Rectal smooth muscle tissue (tissue), 1 donor: ENCODE data around the gene ENOSF1.
"Not testable (repeated sequence)": the region's sequence is repeated elsewhere in the genome, so short reads cannot be mapped to it uniquely, and the experiment has no call there.

Source experiments
- H3K27ac ChIP-seq: one replicate; pipeline ENCODE4 v1.7.0; 2013; ENCODE audit warnings: low read depth, low read length, inconsistent platforms
- H3K27me3 ChIP-seq: one replicate; pipeline ENCODE4 v1.7.0; 2013; ENCODE audit warnings: low read length; ENCODE audit not compliant: control insufficient read depth, insufficient read depth
- H3K36me3 ChIP-seq: one replicate; pipeline ENCODE4 v1.7.0; 2013; ENCODE audit warnings: low read length; ENCODE audit not compliant: control insufficient read depth, insufficient read depth
- H3K4me1 ChIP-seq: one replicate; pipeline ENCODE4 v1.7.0; 2013; ENCODE audit warnings: low read length; ENCODE audit not compliant: control insufficient read depth, insufficient read depth
- H3K4me3 ChIP-seq: one replicate; pipeline ENCODE4 v1.7.0; 2013; ENCODE audit warnings: low read length
- H3K9ac ChIP-seq: one replicate; pipeline ENCODE4 v1.7.0; 2013; ENCODE audit warnings: low read length

ENOSF1 gene

GRCh38 chr18:712401-713134 lies at the start of gene ENOSF1:
TSS of gene ENOSF1 (minus strand) at chr18:712630. CDS start at chr18:712587, 43 bp downstream.
- Histone ChIP-seq H3K36me3 (no peaks in the 10 kb centered on the region), H3K27ac (peak within 1 kb of the TSS; percentile 51), H3K27me3 (no peaks in the 10 kb centered on the region)

GRCh38 chr18:759864-760263 lies 47.4 kb upstream of the ENOSF1 start:
- not testable (repeated sequence) for H3K4me3 ChIP-seq, H3K27ac ChIP-seq, H3K9ac ChIP-seq, H3K36me3 ChIP-seq, H3K4me1 ChIP-seq, H3K27me3 ChIP-seq

More at GRCh38 chr18:712401-713134, at the start of gene ENOSF1:
- peaks cover 4% of the 10 kb centered on the region for H3K4me1 ChIP-seq
- H3K4me3 ChIP-seq, result peak within 1 kb of the TSS; percentile 79
- H3K9ac ChIP-seq, result peak within 1 kb of the TSS; percentile 66

GRCh38 chr18:755506-755905 lies 43.1 kb upstream of the ENOSF1 start:
- Histone ChIP-seq H3K27me3 (no peaks in the 10 kb centered on the region), H3K4me1 (no peaks in the 10 kb centered on the region), H3K27ac (no peak overlapping the region), H3K36me3 (no peaks in the 10 kb centered on the region), H3K9ac (no peak overlapping the region), H3K4me3 (no peak overlapping the region)

GRCh38 chr18:754656-755055 lies 42.2 kb upstream of the ENOSF1 start:
- no peaks in the 10 kb centered on the region for H3K36me3 ChIP-seq
- no peaks in the 10 kb centered on the region for H3K4me1 ChIP-seq
- H3K27me3 ChIP-seq, result no peaks in the 10 kb centered on the region
- no peak overlapping the region for H3K27ac ChIP-seq
- H3K9ac ChIP-seq, result no peak overlapping the region
- no peak overlapping the region for H3K4me3 ChIP-seq

- no peaks in the 10 kb centered on the region for H3K27me3 ChIP-seq
- no peak overlapping the region for H3K9ac ChIP-seq
- H3K4me1 ChIP-seq, result no peaks in the 10 kb centered on the region
- H3K27ac ChIP-seq, result no peak overlapping the region
- no peak overlapping the region for H3K4me3 ChIP-seq
- H3K36me3 ChIP-seq, result no peaks in the 10 kb centered on the region
Observed at GRCh38 chr18:750456-750855, 38.0 kb upstream of the ENOSF1 start.

GRCh38 chr18:744832-745597 lies 32.6 kb upstream of the ENOSF1 start:
- no peaks in the 10 kb centered on the region for H3K27me3 ChIP-seq
- H3K27ac ChIP-seq, result no peak overlapping the region
- no peak overlapping the region for H3K4me3 ChIP-seq
- H3K9ac ChIP-seq, result no peak overlapping the region
- H3K4me1 ChIP-seq, result no peaks in the 10 kb centered on the region
- no peaks in the 10 kb centered on the region for H3K36me3 ChIP-seq

- Histone ChIP-seq H3K4me1 (no peaks in the 10 kb centered on the region), H3K9ac (no peak overlapping the region), H3K4me3 (no peak overlapping the region), H3K36me3 (peaks cover 2% of the 10 kb centered on the region), H3K27ac (no peak overlapping the region), H3K27me3 (no peaks in the 10 kb centered on the region)
Observed at GRCh38 chr18:741931-742512, 29.6 kb upstream of the ENOSF1 start.

- Histone ChIP-seq H3K4me1 (no peaks in the 10 kb centered on the region), H3K4me3 (no peak overlapping the region), H3K27ac (no peak overlapping the region), H3K27me3 (no peaks in the 10 kb centered on the region), H3K36me3 (no peaks in the 10 kb centered on the region), H3K9ac (no peak overlapping the region)
Observed at GRCh38 chr18:732371-732770, 19.9 kb upstream of the ENOSF1 start.

GRCh38 chr18:731185-731584 lies 18.8 kb upstream of the ENOSF1 start:
- H3K27me3 ChIP-seq, result no peaks in the 10 kb centered on the region
- no peaks in the 10 kb centered on the region for H3K4me1 ChIP-seq
- no peaks in the 10 kb centered on the region for H3K36me3 ChIP-seq
- H3K4me3 ChIP-seq, result no peak overlapping the region
- no peak overlapping the region for H3K27ac ChIP-seq
- no peak overlapping the region for H3K9ac ChIP-seq

- no peaks in the 10 kb centered on the region for H3K4me1 ChIP-seq
- no peak overlapping the region for H3K4me3 ChIP-seq
- H3K27me3 ChIP-seq, result no peaks in the 10 kb centered on the region
- no peak overlapping the region for H3K9ac ChIP-seq
- H3K27ac ChIP-seq, result no peak overlapping the region
- H3K36me3 ChIP-seq, result no peaks in the 10 kb centered on the region
Observed at GRCh38 chr18:730692-731091, 18.3 kb upstream of the ENOSF1 start.

GRCh38 chr18:730120-730519 lies 17.7 kb upstream of the ENOSF1 start:
- H3K4me3 ChIP-seq, H3K27me3 ChIP-seq, H3K4me1 ChIP-seq, H3K27ac ChIP-seq, H3K9ac ChIP-seq, H3K36me3 ChIP-seq: not testable (repeated sequence)

GRCh38 chr18:725646-726045 lies 13.2 kb upstream of the ENOSF1 start:
- Histone ChIP-seq H3K27ac (no peak overlapping the region), H3K4me3 (no peak overlapping the region), H3K4me1 (no peaks in the 10 kb centered on the region), H3K36me3 (no peaks in the 10 kb centered on the region), H3K9ac (no peak overlapping the region), H3K27me3 (no peaks in the 10 kb centered on the region)
